Cardiac muscle cell (in vitro differentiated cells and primary cell): ENCODE results near the gene PRIM2. TPM values are rescaled to one million over a fixed set of nuclear protein-coding genes. Genes with fewer than 3 reads are reported as not detected.
"Not testable (repeated sequence)": the region's sequence is repeated elsewhere in the genome, so short reads cannot be mapped to it uniquely, and the experiment has no call there.

Experiments
- DNase-seq, 2 donors: peaks; one replicate each; pipeline versions ENCODE4 v3.0.0 to v3.0.0-alpha.2; 2010 to 2017; ENCODE audit warnings: low read depth in 1 of 2, low spot score in 1 of 2
- H3K27ac ChIP-seq: fragments of 200-600 bp; sonication (generic); 2 replicates; pipeline ENCODE4 v1.5.1; 2016
- H3K27me3 ChIP-seq: fragments of 200-600 bp; sonication (generic); 2 replicates; pipeline ENCODE4 v1.6.0; 2016; ENCODE audit warnings: control low read depth
- H3K36me3 ChIP-seq: fragments of 200-600 bp; sonication (generic); 2 replicates; pipeline ENCODE4 v1.5.1; 2016; ENCODE audit warnings: control low read depth
- H3K4me1 ChIP-seq: fragments of 200-600 bp; sonication (generic); 2 replicates; pipeline ENCODE4 v1.8.1; 2017; ENCODE audit warnings: low read depth, mild to moderate bottlenecking, mixed run types
- H3K4me3 ChIP-seq: fragments of 200-600 bp; sonication (generic); 2 replicates; pipeline ENCODE4 v1.5.1; 2016; ENCODE audit warnings: mild to moderate bottlenecking
- H3K9me3 ChIP-seq: fragments of 200-600 bp; sonication (generic); 2 replicates; pipeline ENCODE4 v1.5.1; 2017; ENCODE audit warnings: low read depth, mild to moderate bottlenecking, control low read depth
- CTCF ChIP-seq: IDR thresholded peaks from 2 replicates; pipeline ENCODE4 v1.5.1; 2012; ENCODE audit warnings: low read depth, mild to moderate bottlenecking, low read length
- polyA plus RNA-seq: library from polyadenylated mRNA; unstranded; fragments of >200 nt; fragmentation: Nextera tagmentation; extraction: Ambion mirVana; gene quantifications from 2 replicates; pipeline ENCODE4 v1.2.1, GENCODE V29; 2016
- total RNA-seq: library from RNA; depleted of rRNA; stranded (reverse); fragments of >200 nt; gene quantifications from 2 replicates; pipeline ENCODE4 v1.2.3, GENCODE V29; 2016

Gene PRIM2
- total and polyA plus RNA-seq, 2 experiments from 2014 or later, result 6.2 to 7.4 TPM

- H3K27me3 ChIP-seq, result no peaks in the 10 kb centered on the region
These were observed 115.7 kb downstream of the PRIM2 start for GRCh38 chr6:57432919-57433684.

GRCh38 chr6:57433790-57434189, 116.4 kb downstream of the PRIM2 start:
- H3K36me3 ChIP-seq, H3K9me3 ChIP-seq, H3K27ac ChIP-seq, H3K27me3 ChIP-seq, H3K4me3 ChIP-seq, DNase-seq, H3K4me1 ChIP-seq: not testable (repeated sequence)

More at GRCh38 chr6:57432919-57433684, 115.7 kb downstream of the PRIM2 start:
- TF ChIP-seq CTCF, result no peak
- DNase-seq, result peak in 1 of 2 donors; percentile 36
- H3K9me3 ChIP-seq, result no peaks in the 10 kb centered on the region
- peaks cover 5% of the 10 kb centered on the region for H3K4me1 ChIP-seq
- H3K27ac ChIP-seq, result no peak overlapping the region
- H3K36me3 ChIP-seq, result no peaks in the 10 kb centered on the region
- H3K4me3 ChIP-seq, result no peak overlapping the region

GRCh38 chr6:57434944-57435343, 117.5 kb downstream of the PRIM2 start:
- Histone ChIP-seq H3K36me3 (no peaks in the 10 kb centered on the region), H3K27me3 (no peaks in the 10 kb centered on the region), H3K9me3 (no peaks in the 10 kb centered on the region), H3K27ac (no peak overlapping the region), H3K4me1 (peaks cover 5% of the 10 kb centered on the region), H3K4me3 (no peak overlapping the region)
- no peak for TF ChIP-seq CTCF
- no peak for DNase-seq

- TF ChIP-seq CTCF, result no peak
- H3K4me1 ChIP-seq, result peaks cover 5% of the 10 kb centered on the region
- DNase-seq, result no peak
- H3K27ac ChIP-seq, result no peak overlapping the region
- no peaks in the 10 kb centered on the region for H3K36me3 ChIP-seq
- H3K4me3 ChIP-seq, result no peak overlapping the region
- no peaks in the 10 kb centered on the region for H3K9me3 ChIP-seq
- H3K27me3 ChIP-seq, result no peaks in the 10 kb centered on the region
These were observed 118.2 kb downstream of the PRIM2 start for GRCh38 chr6:57435475-57436160.

GRCh38 chr6:57440735-57441134, 123.3 kb downstream of the PRIM2 start:
- not testable (repeated sequence) for H3K4me3 ChIP-seq, DNase-seq, H3K9me3 ChIP-seq, H3K27ac ChIP-seq, H3K4me1 ChIP-seq, H3K36me3 ChIP-seq, H3K27me3 ChIP-seq

- not testable (repeated sequence) for H3K27me3 ChIP-seq, H3K27ac ChIP-seq, H3K36me3 ChIP-seq, H3K4me3 ChIP-seq, H3K9me3 ChIP-seq, H3K4me1 ChIP-seq, DNase-seq
These were observed 124.7 kb downstream of the PRIM2 start for GRCh38 chr6:57442133-57442532.

GRCh38 chr6:57443181-57443580, 125.8 kb downstream of the PRIM2 start:
- not testable (repeated sequence) for H3K27ac ChIP-seq, H3K27me3 ChIP-seq, H3K36me3 ChIP-seq, H3K9me3 ChIP-seq, DNase-seq, H3K4me1 ChIP-seq, H3K4me3 ChIP-seq

- H3K4me1 ChIP-seq, H3K27ac ChIP-seq, DNase-seq, H3K4me3 ChIP-seq, H3K27me3 ChIP-seq, H3K9me3 ChIP-seq, H3K36me3 ChIP-seq: not testable (repeated sequence)
These were observed 127.4 kb downstream of the PRIM2 start for GRCh38 chr6:57444787-57445186.

GRCh38 chr6:57445379-57445778, 127.9 kb downstream of the PRIM2 start:
- not testable (repeated sequence) for H3K4me3 ChIP-seq, H3K27me3 ChIP-seq, H3K27ac ChIP-seq, H3K36me3 ChIP-seq, H3K4me1 ChIP-seq, H3K9me3 ChIP-seq, DNase-seq

GRCh38 chr6:57445790-57446468, 128.5 kb downstream of the PRIM2 start:
- not testable (repeated sequence) for H3K27ac ChIP-seq, H3K9me3 ChIP-seq, H3K4me3 ChIP-seq, H3K27me3 ChIP-seq, H3K36me3 ChIP-seq, H3K4me1 ChIP-seq
- peak in 1 of 2 donors; percentile 29 for DNase-seq
